Activated CD8-positive, alpha-beta T cell treated with anti-CD3 and anti-CD28 coated beads for 36 hours (primary cell): ENCODE data around the gene CEP95. TPM values are rescaled to one million over a fixed set of nuclear protein-coding genes. Genes with fewer than 3 reads are reported as not detected.

Experiments
- ATAC-seq: fragments of 200-7000 bp; cut with Tn5 transposase; one replicate; pipeline ENCODE4 v1.10.0; 2021; ENCODE audit warnings: mild to moderate bottlenecking, moderate library complexity
- CTCF ChIA-PET: fragments of 350-600 bp; sonication (Branson Sonifier 250); formaldehyde crosslinking; loops from one replicate; lab custom pipeline; 2021; ENCODE audit warnings: antibody characterized with exemption; lab: Charles Lee
- POLR2A ChIA-PET: fragments of 350-600 bp; sonication (Branson Sonifier 250); formaldehyde crosslinking; loops from one replicate; lab custom pipeline; 2021; ENCODE audit warnings: antibody characterized with exemption; lab: Charles Lee
- DNase-seq: peaks from one replicate; pipeline ENCODE4 v3.0.0-alpha.2; 2020
- H3K27ac Mint-ChIP-seq: one replicate; pipeline ENCODE4 v1.8.0; 2021; ENCODE audit warnings: mild to moderate bottlenecking, mixed read lengths
- H3K27me3 Mint-ChIP-seq: one replicate; pipeline ENCODE4 v1.8.0; 2021; ENCODE audit warnings: mixed read lengths
- H3K36me3 Mint-ChIP-seq: one replicate; pipeline ENCODE4 v1.8.0; 2021; ENCODE audit warnings: low read depth, mixed read lengths
- H3K4me1 Mint-ChIP-seq: one replicate; pipeline ENCODE4 v1.8.0; 2021; ENCODE audit warnings: low read depth, mixed read lengths
- H3K4me3 Mint-ChIP-seq: one replicate; pipeline ENCODE4 v1.8.0; 2021; ENCODE audit warnings: mild to moderate bottlenecking, moderate library complexity, mixed read lengths
- H3K9me3 Mint-ChIP-seq: one replicate; pipeline ENCODE4 v1.8.0; 2021; ENCODE audit warnings: mixed read lengths
- CTCF ChIP-seq: fragments of 200-600 bp; IDR thresholded peaks from one replicate; pipeline ENCODE4 v1.8.0; 2022; ENCODE audit warnings: antibody characterized with exemption, mild to moderate bottlenecking
- intact Hi-C: fragments of 100-400 bp; cut with micrococcal nuclease; formaldehyde crosslinking; loops from one replicate; pipeline ENCODE4 v1.10.0; 2022
- total RNA-seq, 2 experiments: library from RNA; stranded (reverse); gene quantifications; one replicate each; pipeline ENCODE4 v1.2.3, GENCODE V29; 2021

Gene CEP95
- total RNA-seq, 2 experiments from 2014 or later, result 45.2 to 45.7 TPM

DNA sequence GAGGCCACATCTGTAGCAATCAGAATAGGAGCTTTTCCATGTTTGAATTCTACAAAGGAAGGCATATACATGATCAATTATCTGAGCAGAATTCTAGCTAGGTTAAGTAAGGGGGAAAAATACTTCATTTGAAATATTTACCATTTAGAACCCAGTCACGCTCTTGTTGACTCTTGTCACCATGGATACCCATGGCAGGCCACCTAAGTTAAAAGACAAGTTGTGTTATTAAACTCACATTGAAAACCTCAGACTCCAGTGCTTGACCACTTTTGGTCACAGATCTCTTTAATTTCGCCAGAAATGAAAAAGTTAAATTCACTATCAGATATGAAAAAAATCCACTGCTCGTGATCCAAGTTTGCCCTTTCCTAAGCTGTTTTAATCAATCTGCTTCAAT lies 4.8 kb upstream of the CEP95 start:
- intact Hi-C loops, result no loop called here
- DNase-seq, result no peak
- CTCF ChIA-PET, result interaction anchor here (1.3 to 3.6 kb wide), 3 partner anchors 10 to 83 kb away, joined by 4 to 29 read pairs (median 4); no protein-coding TSS in a partner anchor
- peaks cover 88% of the 10 kb centered on the region for H3K36me3 Mint-ChIP-seq
- TF ChIP-seq CTCF, result no peak
- ATAC-seq, result no peak
- POLR2A ChIA-PET, result interaction anchor here (0.6 to 1.5 kb wide), 8 partner anchors 8 to 487 kb away, joined by 3 to 6 read pairs (median 4); no protein-coding TSS in a partner anchor
- H3K4me3 Mint-ChIP-seq, result peak overlapping the region; percentile 0
- H3K27me3 Mint-ChIP-seq, result no peaks in the 10 kb centered on the region
- H3K9me3 Mint-ChIP-seq, result no peaks in the 10 kb centered on the region
- H3K4me1 Mint-ChIP-seq, result peaks cover 69% of the 10 kb centered on the region
- H3K27ac Mint-ChIP-seq, result peak overlapping the region; percentile 75

DNA sequence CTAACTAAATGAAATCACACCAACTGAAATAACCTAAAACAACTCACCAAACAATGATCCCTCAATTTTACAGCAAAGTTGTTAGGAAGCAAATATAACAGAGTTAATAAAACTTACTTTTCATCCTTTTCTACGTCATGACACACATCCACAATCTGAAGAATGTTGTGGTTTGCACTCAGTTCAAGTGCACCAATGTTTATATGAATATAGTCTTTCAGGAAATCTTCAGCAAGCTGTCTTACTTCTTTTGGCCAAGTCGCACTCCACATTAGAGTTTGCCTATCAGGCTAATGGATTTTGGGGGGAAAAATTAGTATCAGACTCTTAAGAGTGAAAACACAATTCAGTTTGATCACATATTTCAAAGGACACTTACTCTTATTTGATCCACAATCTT lies 4.0 kb upstream of the CEP95 start:
- intact Hi-C loops, result no loop called here
- Mint-ChIP-seq H3K4me3 (peak overlapping the region; percentile 91), H3K27me3 (no peaks in the 10 kb centered on the region), H3K27ac (peak overlapping the region; percentile 75), H3K36me3 (peaks cover 84% of the 10 kb centered on the region), H3K9me3 (no peaks in the 10 kb centered on the region), H3K4me1 (peaks cover 70% of the 10 kb centered on the region)
- POLR2A ChIA-PET, result interaction anchor here (0.6 to 1.5 kb wide), 6 partner anchors 10 to 111 kb away, joined by 3 to 6 read pairs (median 4); no protein-coding TSS in a partner anchor
- CTCF ChIA-PET, result interaction anchor here (1.2 to 3.6 kb wide), 4 partner anchors 11 to 84 kb away, joined by 4 to 29 read pairs (median 4); no protein-coding TSS in a partner anchor
- no peak for TF ChIP-seq CTCF
- DNase-seq (no peak), ATAC-seq (no peak)

DNA sequence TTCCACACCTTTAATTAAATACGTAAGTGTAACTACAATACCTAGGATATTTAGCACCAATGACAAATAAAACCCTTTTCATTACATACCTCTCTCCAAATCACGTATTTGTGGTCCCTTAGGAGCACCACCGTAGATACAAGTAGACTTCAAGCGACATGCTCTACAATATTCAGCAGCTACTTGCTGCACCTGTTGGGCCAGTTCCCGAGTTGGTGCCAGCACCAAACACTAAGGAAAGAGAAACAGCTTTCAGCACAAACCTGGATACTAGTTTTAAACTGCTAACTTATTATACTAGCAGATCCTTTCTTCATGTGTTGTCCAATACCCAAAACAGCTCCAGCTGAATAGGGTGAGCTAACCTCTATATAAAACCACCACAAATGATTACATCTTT lies 3.4 kb upstream of the CEP95 start:
- Mint-ChIP-seq H3K36me3 (peaks cover 80% of the 10 kb centered on the region), H3K4me3 (peak overlapping the region; percentile 91), H3K9me3 (no peaks in the 10 kb centered on the region), H3K27me3 (no peaks in the 10 kb centered on the region), H3K4me1 (peaks cover 69% of the 10 kb centered on the region), H3K27ac (peak overlapping the region; percentile 99)
- intact Hi-C loops, result no loop called here
- ATAC-seq (no peak), DNase-seq (no peak)
- ChIA-PET POLR2A (interaction anchor here (0.6 to 4.8 kb wide), 5 partner anchors 7 to 47 kb away, joined by 3 to 143 read pairs (median 4); partner anchors contain the start of gene POLG2), CTCF (interaction anchor here (1.2 to 3.6 kb wide), 2 partner anchors 11 to 83 kb away, joined by 5 to 29 read pairs; no protein-coding TSS in a partner anchor)
- TF ChIP-seq CTCF, result no peak

DNA sequence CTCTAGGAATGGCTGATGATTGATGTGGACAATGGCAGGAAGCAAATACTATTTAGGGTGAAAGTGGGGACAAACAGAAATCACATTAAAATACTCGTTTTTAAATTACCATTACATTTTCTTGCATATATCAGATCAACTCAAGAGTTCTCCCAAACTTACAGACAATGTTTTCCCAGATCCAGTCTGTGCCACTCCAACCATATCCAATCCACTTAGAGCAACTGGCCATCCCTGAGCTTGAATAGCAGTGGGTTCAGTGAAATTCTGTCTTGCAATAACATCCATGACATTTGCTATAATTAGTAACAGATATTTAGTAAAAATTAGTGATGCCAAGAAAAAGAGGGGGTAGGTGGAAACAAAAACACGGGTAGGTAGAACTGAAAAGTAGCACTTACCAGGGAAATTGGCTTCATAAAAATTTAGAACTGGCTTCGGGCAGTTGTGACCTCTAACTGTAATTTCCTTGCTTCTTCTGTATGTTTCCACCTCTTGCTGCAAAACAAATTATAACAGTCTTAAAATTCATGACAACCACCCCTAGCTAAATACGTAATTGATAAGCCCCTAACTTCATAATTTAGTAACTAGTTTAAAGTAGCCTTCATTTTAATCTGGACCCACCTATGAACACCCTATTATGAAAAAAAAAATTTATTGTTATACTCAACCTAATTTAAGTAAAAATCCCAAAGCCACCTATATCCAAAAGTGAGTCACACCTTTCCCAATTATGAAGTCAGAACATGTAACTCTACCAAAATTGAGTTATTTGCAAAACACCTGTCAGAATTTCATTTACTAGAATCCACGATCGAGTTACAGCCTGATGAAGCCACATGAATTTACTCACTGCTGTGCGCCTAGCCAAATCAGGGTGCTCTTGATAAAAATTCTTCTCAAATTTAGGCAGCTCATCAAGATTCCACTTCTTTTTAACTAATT lies 2.7 kb upstream of the CEP95 start:
- H3K36me3 Mint-ChIP-seq, result peaks cover 78% of the 10 kb centered on the region
- no peak for TF ChIP-seq CTCF
- ChIA-PET CTCF (interaction anchor here (1.0 to 3.6 kb wide), 8 partner anchors 8 to 145 kb away, joined by 3 to 32 read pairs (median 8); partner anchors contain the start of gene POLG2), POLR2A (interaction anchor here (0.6 to 4.8 kb wide), 16 partner anchors 8 to 358 kb away, joined by 3 to 143 read pairs (median 6); partner anchors contain the start of gene POLG2)
- ATAC-seq (no peak), DNase-seq (no peak)
- intact Hi-C loops, result no loop called here
- H3K4me3 Mint-ChIP-seq, result peak overlapping the region; percentile 91
- H3K9me3 Mint-ChIP-seq, result no peaks in the 10 kb centered on the region
- H3K27ac Mint-ChIP-seq, result peak overlapping the region; percentile 99
- H3K27me3 Mint-ChIP-seq, result no peaks in the 10 kb centered on the region
- peaks cover 68% of the 10 kb centered on the region for H3K4me1 Mint-ChIP-seq
